ENCODE data around the gene CYTH1.

GRCh38 chr17:78665952-78666920, 115.8 kb downstream of the CYTH1 start:
- TF ChIP-seq POLR2A (IDR thresholded peaks at IDR 0.05): no peak
- TF ChIP-seq CTCF (IDR thresholded peaks at IDR 0.05): peak in 1 of 6 experiments; percentile 22

Data from adrenal gland (tissue), 5 donors.